K562 (cell line): Measurements from ENCODE around the gene CDKN1C. TPM values are rescaled to one million over a fixed set of nuclear protein-coding genes. Genes with fewer than 3 reads are reported as not detected.
A peak's percentile ranks its signal among the peaks of the same experiment; 100 is the strongest.

Experiments used
- BRF1 ChIP-seq: IDR thresholded peaks from 3 replicates; pipeline ENCODE4 v1.6.1; 2011; ENCODE audit warnings: borderline replicate concordance, mild to moderate bottlenecking; ENCODE audit not compliant: insufficient read length; ENCODE audit errors: extremely low read depth
- CEBPG ChIP-seq, 3 experiments: fragments of 200-800 bp in 1 of 3; sonication (Bioruptor generic) in 1 of 3; sonication (generic) in 1 of 3; formaldehyde crosslinking in 1 of 3; IDR thresholded peaks in 2 of 3; conservative IDR thresholded peaks in 1 of 3; 2 replicates each; pipeline versions ENCODE4 v1.6.1 to v1.8.0; 2016 to 2022; ENCODE audit warnings: missing compliant biosample characterization in 2 of 3, missing genetic modification characterization in 2 of 3, mild to moderate bottlenecking in 1 of 3, missing genetic modification reagents in 1 of 3
- CREB1 ChIP-seq, 2 experiments: sonication (generic) in 1 of 2; formaldehyde crosslinking in 1 of 2; IDR thresholded peaks; 2 replicates each; pipeline versions ENCODE4 v1.6.1 to v1.8.0; 2012 to 2022; ENCODE audit warnings: inconsistent platforms in 1 of 2, mild to moderate bottlenecking in 1 of 2, missing genetic modification reagents in 1 of 2, moderate library complexity in 1 of 2
- CTCF ChIP-seq, 3 experiments: IDR thresholded peaks in 2 of 3; conservative IDR thresholded peaks in 1 of 3; 2 replicates each; pipeline ENCODE4 v1.5.1; 2011 to 2012; ENCODE audit warnings: low read length in 3 of 3, mild to moderate bottlenecking in 3 of 3, control low read depth in 2 of 3, improper control_type of control experiment in 1 of 3, inconsistent platforms in 1 of 3, low read depth in 1 of 3, mixed read lengths in 1 of 3, moderate library complexity in 1 of 3; ENCODE audit not compliant: insufficient read depth in 2 of 3
- HOXB6 ChIP-seq: fragments of 250-450 bp; sonication (Bioruptor Pico); IDR thresholded peaks from 2 replicates; pipeline ENCODE4 v1.5.1; 2022; ENCODE audit warnings: mild to moderate bottlenecking, borderline replicate concordance
- HSF4 ChIP-seq: fragments of 250-450 bp; sonication (Bioruptor Pico); IDR thresholded peaks from 2 replicates; pipeline ENCODE4 v2.1.2; 2022; ENCODE audit warnings: mild to moderate bottlenecking, moderate library complexity, borderline replicate concordance
- L3MBTL2 ChIP-seq: fragments of 450-650 bp; IDR thresholded peaks from 2 replicates; pipeline ENCODE4 v1.6.1; 2016; ENCODE audit warnings: mild to moderate bottlenecking, moderate library complexity
- LCOR ChIP-seq: sonication (generic); formaldehyde crosslinking; IDR thresholded peaks from 2 replicates; pipeline ENCODE4 v1.8.0; 2022; ENCODE audit warnings: mild to moderate bottlenecking, missing genetic modification reagents
- NCOA6 ChIP-seq: fragments of 450-650 bp; IDR thresholded peaks from 2 replicates; pipeline ENCODE4 v1.6.1; 2017; ENCODE audit warnings: mild to moderate bottlenecking
- NFE2 ChIP-seq: IDR thresholded peaks from 2 replicates; pipeline ENCODE4 v1.6.1; 2014; ENCODE audit warnings: antibody characterized with exemption, low read depth
- NR2C1 ChIP-seq, 2 experiments: fragments of 450-650 bp; IDR thresholded peaks; 2 replicates each; pipeline ENCODE4 v1.6.1; 2017; ENCODE audit warnings: mild to moderate bottlenecking in 2 of 2, antibody characterized with exemption in 1 of 2, inconsistent platforms in 1 of 2, missing compliant biosample characterization in 1 of 2, missing genetic modification characterization in 1 of 2
- RAD21 ChIP-seq, 2 experiments: fragments of 250-450 bp in 1 of 2; fragments of 450-650 bp in 1 of 2; sonication (Bioruptor Pico) in 1 of 2; formaldehyde crosslinking in 1 of 2; IDR thresholded peaks in 1 of 2; conservative IDR thresholded peaks in 1 of 2; 2 replicates each; pipeline versions ENCODE4 v1.4.0 to v1.8.0; 2020 to 2022; ENCODE audit warnings: mild to moderate bottlenecking in 2 of 2, moderate library complexity in 1 of 2
- RBM14 ChIP-seq: fragments of 200-400 bp; formaldehyde crosslinking; IDR thresholded peaks from 2 replicates; pipeline ENCODE4 v1.6.1; 2018; ENCODE audit warnings: low read depth, mild to moderate bottlenecking, low read length, moderate library complexity, borderline replicate concordance; ENCODE audit not compliant: insufficient read depth
- SFPQ ChIP-seq: fragments of 200-400 bp; formaldehyde crosslinking; IDR thresholded peaks from 2 replicates; pipeline ENCODE4 v1.6.1; 2017; ENCODE audit warnings: mild to moderate bottlenecking, low read depth, low read length, moderate library complexity
- ZBTB1 ChIP-seq: sonication (generic); formaldehyde crosslinking; IDR thresholded peaks from 2 replicates; pipeline ENCODE4 v1.8.1; 2023; ENCODE audit warnings: missing genetic modification reagents, low read depth, mild to moderate bottlenecking, borderline replicate concordance
- polyA plus RNA-seq, 8 experiments: library from polyadenylated mRNA; depleted of rRNA in 4 of 8; stranded (reverse) in 5 of 8; unstranded in 3 of 8; fragments of >200 nt; fragmentation: Nextera tagmentation in 2 of 8; fragmentation: Illumina TruSeq in 1 of 8; extraction: Ambion mirVana in 2 of 8; extraction: Trizol in 1 of 8; gene quantifications; 2 replicates each; pipeline versions ENCODE4 v1.2.1 to v1.2.3, GENCODE V29; 2011 to 2014; ENCODE audit warnings: inconsistent platforms in 1 of 8, missing spikeins in 1 of 8
- total RNA-seq, 7 experiments: library from RNA; depleted of rRNA in 6 of 7; stranded (reverse); fragments of >200 nt in 6 of 7; fragmentation: Illumina TruSeq in 2 of 7; extraction: Trizol in 2 of 7; gene quantifications; 2 replicates each; pipeline versions ENCODE4 v1.2.1 to v1.2.3, GENCODE V29; 2011 to 2021; ENCODE audit warnings: low replicate concordance in 1 of 7
- TF ChIP-seq, protein P1 (sequence below): sonication (generic); formaldehyde crosslinking; IDR thresholded peaks from 2 replicates; pipeline ENCODE4 v1.9.0; 2022; ENCODE audit warnings: mild to moderate bottlenecking, missing genetic modification reagents
- TF ChIP-seq, protein P2 (sequence below): sonication (generic); formaldehyde crosslinking; IDR thresholded peaks from 2 replicates; pipeline ENCODE4 v1.8.1; 2023; ENCODE audit warnings: mild to moderate bottlenecking, missing genetic modification reagents
- TF ChIP-seq, protein P3 (sequence below): fragments of 450-650 bp; formaldehyde crosslinking; conservative IDR thresholded peaks from 2 replicates; pipeline ENCODE4 v1.4.0; 2022; ENCODE audit warnings: mild to moderate bottlenecking, missing genetic modification characterization

Gene CDKN1C
- total and polyA plus RNA-seq, 9 of the 15 experiments (the other 6 are each of a cell fraction or from before 2014, with no cell fraction given): 2.8 to 21.1 (median 9.3) TPM

DNA sequence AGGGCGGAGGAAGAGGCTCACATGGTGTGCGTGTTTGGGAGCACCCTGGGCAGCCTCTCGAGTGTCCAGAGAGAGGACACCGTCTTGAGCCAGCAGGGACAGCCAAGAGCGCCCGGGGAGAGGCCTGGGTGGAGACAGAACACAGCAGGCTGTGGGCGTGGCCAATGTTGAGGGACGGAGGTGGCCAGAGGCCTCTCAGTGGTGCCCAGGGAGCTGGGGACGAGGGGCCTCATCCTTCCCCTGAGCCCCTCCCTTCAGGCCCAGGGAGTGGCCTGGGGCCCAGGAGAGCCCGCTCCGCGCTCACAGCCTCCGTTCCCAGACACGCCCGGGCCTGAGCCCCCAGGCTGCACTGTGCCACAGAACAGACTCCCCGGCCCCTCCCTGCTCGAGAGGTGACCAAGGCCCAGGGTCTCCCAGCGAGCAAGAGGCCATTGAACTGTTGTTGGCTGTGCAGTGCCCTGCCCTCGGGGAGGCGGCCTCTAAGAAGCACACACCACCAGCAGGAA, 48.4 kb downstream of the CDKN1C start (continued):
- TF ChIP-seq NFE2 (no peak), CREB1 (IDR thresholded peaks at IDR 0.05) (no peak), CREB1 (CRISPR knock-in tag; IDR thresholded peaks at IDR 0.05) (0 out of 2 replicates have a peak, but pooled peaks have one; percentile 30), HOXB6 (no peak), LCOR (CRISPR knock-in tag) (no peak), NCOA6 (no peak), NR2C1 (IDR thresholded peaks at IDR 0.05) (no peak), NR2C1 (tag; IDR thresholded peaks at IDR 0.05) (no peak), L3MBTL2 (peak; percentile 48), CEBPG (CRISPR knock-in tag; IDR thresholded peaks at IDR 0.05) (no peak), CEBPG (tag; conservative IDR thresholded peaks at IDR 0.05 in 1 of 2, IDR thresholded peaks at IDR 0.05 in 1 of 2) (no peak), ZBTB1 (CRISPR knock-in tag) (no peak), RBM14 (no peak), BRF1 (no peak), HSF4 (CRISPR knock-in tag) (no peak), SFPQ (no peak), CTCF (IDR thresholded peaks at IDR 0.05 in 2 of 3, conservative IDR thresholded peaks at IDR 0.05 in 1 of 3; ENCODE audit: insufficient read depth in 2 of 3, low read depth in 1 of 3, low read length in 3 of 3) (peak; percentile 59 to 67 (median 62)), RAD21 (CRISPR knock-in tag; conservative IDR thresholded peaks at IDR 0.05 in 1 of 2, IDR thresholded peaks at IDR 0.05 in 1 of 2) (peak; percentile 41 to 51)
- TF ChIP-seq, protein P1, sequence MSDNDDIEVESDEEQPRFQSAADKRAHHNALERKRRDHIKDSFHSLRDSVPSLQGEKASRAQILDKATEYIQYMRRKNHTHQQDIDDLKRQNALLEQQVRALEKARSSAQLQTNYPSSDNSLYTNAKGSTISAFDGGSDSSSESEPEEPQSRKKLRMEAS (CRISPR knock-in tag): 0 out of 2 replicates have a peak, but pooled peaks have one; percentile 1
- TF ChIP-seq, protein P2, sequence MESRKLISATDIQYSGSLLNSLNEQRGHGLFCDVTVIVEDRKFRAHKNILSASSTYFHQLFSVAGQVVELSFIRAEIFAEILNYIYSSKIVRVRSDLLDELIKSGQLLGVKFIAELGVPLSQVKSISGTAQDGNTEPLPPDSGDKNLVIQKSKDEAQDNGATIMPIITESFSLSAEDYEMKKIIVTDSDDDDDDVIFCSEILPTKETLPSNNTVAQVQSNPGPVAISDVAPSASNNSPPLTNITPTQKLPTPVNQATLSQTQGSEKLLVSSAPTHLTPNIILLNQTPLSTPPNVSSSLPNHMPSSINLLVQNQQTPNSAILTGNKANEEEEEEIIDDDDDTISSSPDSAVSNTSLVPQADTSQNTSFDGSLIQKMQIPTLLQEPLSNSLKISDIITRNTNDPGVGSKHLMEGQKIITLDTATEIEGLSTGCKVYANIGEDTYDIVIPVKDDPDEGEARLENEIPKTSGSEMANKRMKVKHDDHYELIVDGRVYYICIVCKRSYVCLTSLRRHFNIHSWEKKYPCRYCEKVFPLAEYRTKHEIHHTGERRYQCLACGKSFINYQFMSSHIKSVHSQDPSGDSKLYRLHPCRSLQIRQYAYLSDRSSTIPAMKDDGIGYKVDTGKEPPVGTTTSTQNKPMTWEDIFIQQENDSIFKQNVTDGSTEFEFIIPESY (CRISPR knock-in tag): 0 out of 2 replicates have a peak, but pooled peaks have one; percentile 17
- TF ChIP-seq, protein P3, sequence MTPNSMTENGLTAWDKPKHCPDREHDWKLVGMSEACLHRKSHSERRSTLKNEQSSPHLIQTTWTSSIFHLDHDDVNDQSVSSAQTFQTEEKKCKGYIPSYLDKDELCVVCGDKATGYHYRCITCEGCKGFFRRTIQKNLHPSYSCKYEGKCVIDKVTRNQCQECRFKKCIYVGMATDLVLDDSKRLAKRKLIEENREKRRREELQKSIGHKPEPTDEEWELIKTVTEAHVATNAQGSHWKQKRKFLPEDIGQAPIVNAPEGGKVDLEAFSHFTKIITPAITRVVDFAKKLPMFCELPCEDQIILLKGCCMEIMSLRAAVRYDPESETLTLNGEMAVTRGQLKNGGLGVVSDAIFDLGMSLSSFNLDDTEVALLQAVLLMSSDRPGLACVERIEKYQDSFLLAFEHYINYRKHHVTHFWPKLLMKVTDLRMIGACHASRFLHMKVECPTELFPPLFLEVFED: no peak
